SK-N-MC (cell line): ENCODE data around the gene CLCN3.

Source experiments
- DNase-seq: peaks from one replicate; pipeline ENCODE4 v3.0.0-alpha.2; 2011; ENCODE audit warnings: low read depth, low spot score
- H3K27ac ChIP-seq: fragments of 200-600 bp; sonication (generic); 2 replicates; pipeline ENCODE4 v1.5.1; 2016; ENCODE audit warnings: mixed run types
- H3K36me3 ChIP-seq: fragments of 200-600 bp; sonication (generic); 2 replicates; pipeline ENCODE4 v1.6.1; 2017; ENCODE audit warnings: antibody characterized with exemption, low read length, mixed read lengths; ENCODE audit not compliant: insufficient read depth
- H3K4me3 ChIP-seq: fragments of 200-600 bp; sonication (generic); 2 replicates; pipeline ENCODE4 v1.5.1; 2016
- H3K9ac ChIP-seq: fragments of 200-600 bp; sonication (generic); 2 replicates; pipeline ENCODE4 v1.8.0; 2017; ENCODE audit warnings: mixed run types, mixed read lengths; ENCODE audit not compliant: insufficient read length
- H3K9me3 ChIP-seq: fragments of 200-600 bp; sonication (generic); 2 replicates; pipeline ENCODE4 v1.6.1; 2017; ENCODE audit warnings: low read depth, mild to moderate bottlenecking, antibody characterized with exemption, low read length, moderate library complexity, mixed read lengths
- EZH2 ChIP-seq: fragments of 200-600 bp; sonication (generic); IDR thresholded peaks from one replicate; pipeline ENCODE4 v1.6.1; 2017; ENCODE audit warnings: antibody characterized with exemption
- FOXP2 ChIP-seq: optimal IDR thresholded peaks from 2 replicates; pipeline ENCODE3; 2011; ENCODE audit warnings: mild to moderate bottlenecking, moderate library complexity; ENCODE audit not compliant: insufficient read depth; ENCODE audit errors: extremely low read length, control extremely low read depth
- POLR2AphosphoS5 ChIP-seq: IDR thresholded peaks from 2 replicates; pipeline ENCODE4 v1.6.1; 2012; ENCODE audit warnings: mild to moderate bottlenecking, low read depth, low read length, borderline replicate concordance

Gene CLCN3

DNA sequence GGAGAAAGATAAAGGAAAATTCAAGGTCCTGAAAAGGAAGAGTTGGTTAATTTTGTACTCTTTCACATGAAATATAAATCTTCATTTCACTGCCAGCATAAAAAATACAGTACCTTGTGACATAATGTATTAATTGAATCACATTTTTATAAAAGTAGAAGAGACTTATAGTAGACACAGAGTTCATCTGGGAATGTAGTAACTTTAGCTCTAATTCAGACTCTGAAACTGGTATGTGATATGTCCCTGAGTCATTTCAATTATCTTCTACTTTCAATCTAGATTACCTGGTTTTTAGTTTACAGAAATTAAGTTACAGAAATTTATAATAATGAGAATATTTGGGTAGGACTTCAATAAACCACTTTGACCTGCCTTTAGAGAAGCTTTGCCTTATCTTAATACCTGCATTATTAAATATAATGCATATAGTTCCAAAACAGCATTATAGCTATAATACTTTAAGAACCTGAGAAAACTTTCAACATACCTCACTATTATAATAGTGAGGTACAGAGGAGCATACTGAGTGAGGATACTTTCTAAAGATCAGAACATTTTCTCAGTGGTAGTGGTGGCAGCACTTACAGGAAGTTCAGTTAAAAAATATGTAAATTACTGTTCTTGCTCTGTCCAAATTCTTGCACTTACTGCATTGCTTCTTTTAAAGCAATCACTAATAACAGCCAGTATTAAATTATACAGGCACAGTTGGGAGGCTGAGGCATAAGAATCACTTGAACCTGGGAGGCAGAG lies 19.2 kb upstream of the CLCN3 start:
- Histone ChIP-seq H3K9ac (no peak overlapping the region), H3K9me3 (no peaks in the 10 kb centered on the region), H3K36me3 (peaks cover 9% of the 10 kb centered on the region), H3K4me3 (no peak overlapping the region), H3K27ac (no peak overlapping the region)
- no peak for DNase-seq
- TF ChIP-seq POLR2AphosphoS5 = no peak
- no peak for TF ChIP-seq FOXP2
- no peak for TF ChIP-seq EZH2

GRCh38 chr4:169603312-169603711 lies 17.1 kb upstream of the CLCN3 start:
- H3K36me3 ChIP-seq = peaks cover 16% of the 10 kb centered on the region
- H3K4me3 ChIP-seq = no peak overlapping the region
- TF ChIP-seq FOXP2 (no peak), EZH2 (no peak), POLR2AphosphoS5 (no peak)
- no peak overlapping the region for H3K9ac ChIP-seq
- H3K9me3 ChIP-seq = no peaks in the 10 kb centered on the region
- no peak for DNase-seq
- no peak overlapping the region for H3K27ac ChIP-seq

GRCh38 chr4:169604131-169604900 lies 16.1 kb upstream of the CLCN3 start:
- TF ChIP-seq EZH2 (no peak), POLR2AphosphoS5 (no peak), FOXP2 (no peak)
- no peak overlapping the region for H3K27ac ChIP-seq
- DNase-seq = no peak

GRCh38 chr4:169604903-169605331 lies 15.5 kb upstream of the CLCN3 start:
- H3K27ac ChIP-seq = no peak overlapping the region
- no peak overlapping the region for H3K4me3 ChIP-seq
- peaks cover 21% of the 10 kb centered on the region for H3K36me3 ChIP-seq
- no peaks in the 10 kb centered on the region for H3K9me3 ChIP-seq
- no peak for TF ChIP-seq POLR2AphosphoS5
- no peak for TF ChIP-seq EZH2
- no peak for TF ChIP-seq FOXP2
- H3K9ac ChIP-seq = no peak overlapping the region
- no peak for DNase-seq

More at GRCh38 chr4:169604131-169604900, 16.1 kb upstream of the CLCN3 start:
- no peaks in the 10 kb centered on the region for H3K9me3 ChIP-seq
- H3K4me3 ChIP-seq = no peak overlapping the region
- H3K36me3 ChIP-seq = peaks cover 21% of the 10 kb centered on the region
- no peak overlapping the region for H3K9ac ChIP-seq

GRCh38 chr4:169611157-169611556 lies 9.2 kb upstream of the CLCN3 start:
- peak overlapping the region; percentile 90 for H3K9ac ChIP-seq
- H3K36me3 ChIP-seq = peaks cover 12% of the 10 kb centered on the region
- H3K9me3 ChIP-seq = no peaks in the 10 kb centered on the region
- TF ChIP-seq EZH2 = no peak
- no peak for TF ChIP-seq POLR2AphosphoS5
- no peak for TF ChIP-seq FOXP2
- no peak overlapping the region for H3K27ac ChIP-seq
- no peak for DNase-seq
- H3K4me3 ChIP-seq = peak overlapping the region; percentile 99

- H3K9ac ChIP-seq = peak within 1 kb of the TSS; percentile 90
- H3K36me3 ChIP-seq = peaks cover 12% of the 10 kb centered on the region
- TF ChIP-seq EZH2 (no peak), POLR2AphosphoS5 (peak; percentile 99), FOXP2 (peak; percentile 24)
- DNase-seq = no peak
- no peaks in the 10 kb centered on the region for H3K9me3 ChIP-seq
- H3K4me3 ChIP-seq = peak within 1 kb of the TSS; percentile 99
- H3K27ac ChIP-seq = peak within 1 kb of the TSS; percentile 72
These were observed 8.1 kb upstream of the CLCN3 start, which contains the start of gene NEK1 for GRCh38 chr4:169611991-169612870. Gene NEK1, minus strand, starts transcription at chr4:169612583. Its CDS starts 9,953 bp downstream, at chr4:169602630.

DNA sequence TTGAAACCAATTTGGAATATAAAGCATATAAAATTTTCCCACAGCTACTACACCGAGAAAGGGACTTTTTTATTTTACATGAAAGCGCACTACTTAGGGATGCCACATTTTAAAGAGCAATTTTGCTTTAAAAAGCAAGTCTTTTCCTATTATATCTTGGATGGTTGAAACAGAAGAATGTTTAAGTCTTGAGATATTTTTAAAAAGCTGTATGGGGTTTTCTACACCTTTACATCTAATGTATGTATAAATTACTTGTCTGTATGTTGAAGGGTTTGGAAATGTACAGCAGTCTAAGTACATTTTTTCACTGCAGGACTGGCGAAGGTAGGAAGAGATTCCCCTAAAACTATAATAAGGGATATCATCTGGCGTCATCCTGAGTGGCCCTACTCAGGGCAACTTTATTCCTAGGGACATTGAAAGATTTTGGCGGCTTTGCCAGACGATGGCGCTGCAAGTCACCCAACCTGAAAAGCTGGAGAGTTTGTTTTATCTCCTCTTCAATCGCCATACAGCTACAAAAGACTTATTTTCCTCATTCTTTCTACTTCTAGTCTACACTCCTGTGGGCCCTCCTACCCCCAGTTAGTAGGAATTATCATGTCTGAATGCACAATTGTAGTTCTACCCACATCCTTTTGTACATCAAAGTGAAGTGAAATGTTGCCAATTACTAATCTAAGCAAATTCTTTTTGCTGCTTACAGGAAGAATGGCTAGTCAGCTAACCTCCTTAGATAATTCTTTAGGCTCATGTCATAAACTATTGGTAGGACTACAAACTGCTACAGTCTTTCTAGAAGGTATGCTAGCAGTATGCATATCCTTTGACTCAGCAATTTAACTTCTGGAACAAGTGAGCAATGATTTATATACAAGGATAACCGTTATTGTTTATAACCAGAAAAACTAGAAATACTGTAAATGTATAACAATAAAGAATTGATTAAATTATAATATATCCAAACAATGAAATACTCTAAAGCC lies 7.2 kb upstream of the CLCN3 start:
- Histone ChIP-seq H3K27ac (peak overlapping the region; percentile 72), H3K9ac (peak overlapping the region; percentile 63), H3K36me3 (peaks cover 6% of the 10 kb centered on the region), H3K4me3 (peak overlapping the region; percentile 99), H3K9me3 (no peaks in the 10 kb centered on the region)
- TF ChIP-seq EZH2 = no peak
- no peak for TF ChIP-seq POLR2AphosphoS5
- TF ChIP-seq FOXP2 = no peak
- no peak for DNase-seq
